HepG2 (cell line): Measurements from ENCODE around the gene COG8. TPM values are rescaled to one million over a fixed set of nuclear protein-coding genes. Genes with fewer than 3 reads are reported as not detected.
A peak's percentile ranks its signal among the peaks of the same experiment; 100 is the strongest.

Source experiments
- ATRX ChIP-seq: sonication (generic); formaldehyde crosslinking; IDR thresholded peaks from 2 replicates; pipeline ENCODE4 v1.4.0; 2020; ENCODE audit warnings: missing genetic modification reagents, borderline replicate concordance
- JARID2 ChIP-seq: sonication (generic); formaldehyde crosslinking; IDR thresholded peaks from 2 replicates; pipeline ENCODE4 v1.8.1; 2023; ENCODE audit warnings: missing genetic modification reagents, inconsistent platforms; ENCODE audit not compliant: insufficient replicate concordance
- MXI1 ChIP-seq: IDR thresholded peaks from 3 replicates; pipeline ENCODE4 v1.6.1; 2012; ENCODE audit warnings: low read depth, low read length, inconsistent platforms, borderline replicate concordance
- ONECUT2 ChIP-seq: sonication (generic); formaldehyde crosslinking; IDR thresholded peaks from 2 replicates; pipeline ENCODE4 v1.4.0; 2020; ENCODE audit warnings: missing genetic modification reagents
- SALL1 ChIP-seq: sonication (generic); formaldehyde crosslinking; IDR thresholded peaks from 2 replicates; pipeline ENCODE4 v1.8.0; 2022; ENCODE audit warnings: mild to moderate bottlenecking, missing genetic modification reagents
- SRSF1 ChIP-seq: fragments of 200-400 bp; formaldehyde crosslinking; optimal IDR thresholded peaks from 2 replicates; pipeline ENCODE3; 2017; ENCODE audit warnings: mild to moderate bottlenecking, low read depth, low read length, moderate library complexity
- TARDBP ChIP-seq: sonication (generic); formaldehyde crosslinking; IDR thresholded peaks from 2 replicates; pipeline ENCODE4 v1.8.0; 2022; ENCODE audit warnings: mild to moderate bottlenecking, missing genetic modification reagents
- ZFP36 ChIP-seq: fragments of 150-350 bp; IDR thresholded peaks from 2 replicates; pipeline ENCODE4 v1.6.1; 2018; ENCODE audit warnings: borderline replicate concordance, low read length, low read depth; ENCODE audit not compliant: partially characterized antibody
- ZNF720 ChIP-seq: sonication (generic); formaldehyde crosslinking; IDR thresholded peaks from 2 replicates; pipeline ENCODE4 v1.4.0; 2020; ENCODE audit warnings: missing genetic modification reagents
- polyA plus RNA-seq, 8 experiments: library from polyadenylated mRNA; depleted of rRNA in 3 of 8; stranded (reverse) in 7 of 8; unstranded in 1 of 8; fragments of >200 nt; fragmentation: Illumina TruSeq in 4 of 8; extraction: Trizol in 4 of 8; gene quantifications; 2 replicates each; pipeline versions ENCODE4 v1.2.1 to v1.2.3, GENCODE V29; 2011 to 2016; ENCODE audit warnings: low read depth in 4 of 8, missing spikeins in 1 of 8, mixed read lengths in 1 of 8; ENCODE audit not compliant: insufficient read depth in 1 of 8
- total RNA-seq, 5 experiments: library from RNA; depleted of rRNA; stranded (reverse); fragments of >200 nt; fragmentation: Illumina TruSeq; extraction: Trizol; gene quantifications; 2 replicates each; pipeline ENCODE4 v1.2.3, GENCODE V29; 2016; ENCODE audit warnings: low read depth in 1 of 5
- TF ChIP-seq, protein P1 (sequence below): IDR thresholded peaks from 2 replicates; pipeline ENCODE4 v1.6.1; 2012; ENCODE audit warnings: low read length, improper control_type of control experiment
- TF ChIP-seq, protein P2 (sequence below): sonication (generic); formaldehyde crosslinking; IDR thresholded peaks from 2 replicates; pipeline ENCODE4 v1.4.0; 2020; ENCODE audit warnings: mild to moderate bottlenecking, missing genetic modification reagents
- TF ChIP-seq, protein P3 (sequence below): sonication (generic); formaldehyde crosslinking; IDR thresholded peaks from 2 replicates; pipeline ENCODE4 v1.5.0; 2020; ENCODE audit warnings: missing genetic modification reagents
- TF ChIP-seq, protein P4 (sequence below): sonication (generic); formaldehyde crosslinking; IDR thresholded peaks from 2 replicates; pipeline ENCODE4 v1.4.0; 2020; ENCODE audit warnings: missing genetic modification reagents, mild to moderate bottlenecking, borderline replicate concordance
- TF ChIP-seq, protein P5 (sequence below): sonication (generic); formaldehyde crosslinking; IDR thresholded peaks from 2 replicates; pipeline ENCODE4 v1.4.0; 2020; ENCODE audit warnings: missing genetic modification reagents, borderline replicate concordance
- TF ChIP-seq, protein P6 (sequence below): IDR thresholded peaks from 2 replicates; pipeline ENCODE4 v1.6.1; 2016; ENCODE audit warnings: mild to moderate bottlenecking, missing biosample characterization, missing genetic modification reagents
- TF ChIP-seq, protein P7 (sequence below): sonication (generic); formaldehyde crosslinking; IDR thresholded peaks from 2 replicates; pipeline ENCODE4 v1.8.0; 2022; ENCODE audit warnings: mild to moderate bottlenecking, missing genetic modification reagents, moderate library complexity

The COG8 gene
- total and polyA plus RNA-seq, 2 of the 13 experiments (the other 11 are each of a cell fraction or from before 2014, with no cell fraction given): 45.5 to 52.1 TPM

DNA sequence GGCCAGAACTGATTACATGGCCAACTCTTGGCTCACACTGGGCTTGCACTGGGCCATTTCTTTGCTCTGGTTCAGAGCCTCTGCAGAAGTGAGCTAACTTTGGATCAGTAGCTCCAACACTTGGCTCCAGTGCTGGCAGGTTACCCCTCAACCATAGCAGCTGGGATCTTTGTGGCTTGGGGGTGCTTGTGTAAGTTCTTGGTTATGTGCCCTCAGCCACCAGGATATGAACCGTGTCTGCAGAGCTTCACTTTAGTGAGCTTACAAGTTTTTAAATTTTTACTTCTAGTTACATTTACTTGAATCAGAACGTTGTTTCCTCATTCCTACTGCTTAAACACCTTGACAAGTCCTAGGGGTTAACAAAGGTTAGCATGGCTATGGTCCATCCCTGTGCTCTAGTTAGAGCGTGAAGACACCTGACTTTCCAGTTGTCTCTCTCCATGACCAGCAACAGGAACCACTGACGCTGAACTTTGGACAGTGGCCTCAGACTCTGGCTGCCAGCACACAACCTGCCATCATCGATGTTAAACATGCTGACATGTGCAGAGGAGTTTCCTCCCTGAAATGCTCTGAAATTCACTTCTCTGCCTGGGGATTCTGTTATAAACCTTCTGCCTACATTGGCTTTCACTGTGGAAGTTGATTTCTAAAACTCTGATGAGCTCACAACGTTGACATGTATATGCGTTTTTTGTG, 13.0 kb downstream of the COG8 start (continued):
- no peak for TF ChIP-seq ZFP36
- peak; percentile 94 for TF ChIP-seq MXI1
- no peak for TF ChIP-seq JARID2 (CRISPR knock-in tag)
- TF ChIP-seq SALL1 (CRISPR knock-in tag): peak; percentile 88
- TF ChIP-seq, protein P1, sequence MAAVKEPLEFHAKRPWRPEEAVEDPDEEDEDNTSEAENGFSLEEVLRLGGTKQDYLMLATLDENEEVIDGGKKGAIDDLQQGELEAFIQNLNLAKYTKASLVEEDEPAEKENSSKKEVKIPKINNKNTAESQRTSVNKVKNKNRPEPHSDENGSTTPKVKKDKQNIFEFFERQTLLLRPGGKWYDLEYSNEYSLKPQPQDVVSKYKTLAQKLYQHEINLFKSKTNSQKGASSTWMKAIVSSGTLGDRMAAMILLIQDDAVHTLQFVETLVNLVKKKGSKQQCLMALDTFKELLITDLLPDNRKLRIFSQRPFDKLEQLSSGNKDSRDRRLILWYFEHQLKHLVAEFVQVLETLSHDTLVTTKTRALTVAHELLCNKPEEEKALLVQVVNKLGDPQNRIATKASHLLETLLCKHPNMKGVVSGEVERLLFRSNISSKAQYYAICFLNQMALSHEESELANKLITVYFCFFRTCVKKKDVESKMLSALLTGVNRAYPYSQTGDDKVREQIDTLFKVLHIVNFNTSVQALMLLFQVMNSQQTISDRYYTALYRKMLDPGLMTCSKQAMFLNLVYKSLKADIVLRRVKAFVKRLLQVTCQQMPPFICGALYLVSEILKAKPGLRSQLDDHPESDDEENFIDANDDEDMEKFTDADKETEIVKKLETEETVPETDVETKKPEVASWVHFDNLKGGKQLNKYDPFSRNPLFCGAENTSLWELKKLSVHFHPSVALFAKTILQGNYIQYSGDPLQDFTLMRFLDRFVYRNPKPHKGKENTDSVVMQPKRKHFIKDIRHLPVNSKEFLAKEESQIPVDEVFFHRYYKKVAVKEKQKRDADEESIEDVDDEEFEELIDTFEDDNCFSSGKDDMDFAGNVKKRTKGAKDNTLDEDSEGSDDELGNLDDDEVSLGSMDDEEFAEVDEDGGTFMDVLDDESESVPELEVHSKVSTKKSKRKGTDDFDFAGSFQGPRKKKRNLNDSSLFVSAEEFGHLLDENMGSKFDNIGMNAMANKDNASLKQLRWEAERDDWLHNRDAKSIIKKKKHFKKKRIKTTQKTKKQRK: no peak
- TF ChIP-seq, protein P2, sequence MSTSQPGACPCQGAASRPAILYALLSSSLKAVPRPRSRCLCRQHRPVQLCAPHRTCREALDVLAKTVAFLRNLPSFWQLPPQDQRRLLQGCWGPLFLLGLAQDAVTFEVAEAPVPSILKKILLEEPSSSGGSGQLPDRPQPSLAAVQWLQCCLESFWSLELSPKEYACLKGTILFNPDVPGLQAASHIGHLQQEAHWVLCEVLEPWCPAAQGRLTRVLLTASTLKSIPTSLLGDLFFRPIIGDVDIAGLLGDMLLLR (CRISPR knock-in tag): no peak
- TF ChIP-seq TARDBP (CRISPR knock-in tag): peak; percentile 33; the same call in 1 of the 2 replicates
- TF ChIP-seq, protein P3, sequence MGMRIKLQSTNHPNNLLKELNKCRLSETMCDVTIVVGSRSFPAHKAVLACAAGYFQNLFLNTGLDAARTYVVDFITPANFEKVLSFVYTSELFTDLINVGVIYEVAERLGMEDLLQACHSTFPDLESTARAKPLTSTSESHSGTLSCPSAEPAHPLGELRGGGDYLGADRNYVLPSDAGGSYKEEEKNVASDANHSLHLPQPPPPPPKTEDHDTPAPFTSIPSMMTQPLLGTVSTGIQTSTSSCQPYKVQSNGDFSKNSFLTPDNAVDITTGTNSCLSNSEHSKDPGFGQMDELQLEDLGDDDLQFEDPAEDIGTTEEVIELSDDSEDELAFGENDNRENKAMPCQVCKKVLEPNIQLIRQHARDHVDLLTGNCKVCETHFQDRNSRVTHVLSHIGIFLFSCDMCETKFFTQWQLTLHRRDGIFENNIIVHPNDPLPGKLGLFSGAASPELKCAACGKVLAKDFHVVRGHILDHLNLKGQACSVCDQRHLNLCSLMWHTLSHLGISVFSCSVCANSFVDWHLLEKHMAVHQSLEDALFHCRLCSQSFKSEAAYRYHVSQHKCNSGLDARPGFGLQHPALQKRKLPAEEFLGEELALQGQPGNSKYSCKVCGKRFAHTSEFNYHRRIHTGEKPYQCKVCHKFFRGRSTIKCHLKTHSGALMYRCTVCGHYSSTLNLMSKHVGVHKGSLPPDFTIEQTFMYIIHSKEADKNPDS (CRISPR knock-in tag): no peak
- TF ChIP-seq, protein P4, sequence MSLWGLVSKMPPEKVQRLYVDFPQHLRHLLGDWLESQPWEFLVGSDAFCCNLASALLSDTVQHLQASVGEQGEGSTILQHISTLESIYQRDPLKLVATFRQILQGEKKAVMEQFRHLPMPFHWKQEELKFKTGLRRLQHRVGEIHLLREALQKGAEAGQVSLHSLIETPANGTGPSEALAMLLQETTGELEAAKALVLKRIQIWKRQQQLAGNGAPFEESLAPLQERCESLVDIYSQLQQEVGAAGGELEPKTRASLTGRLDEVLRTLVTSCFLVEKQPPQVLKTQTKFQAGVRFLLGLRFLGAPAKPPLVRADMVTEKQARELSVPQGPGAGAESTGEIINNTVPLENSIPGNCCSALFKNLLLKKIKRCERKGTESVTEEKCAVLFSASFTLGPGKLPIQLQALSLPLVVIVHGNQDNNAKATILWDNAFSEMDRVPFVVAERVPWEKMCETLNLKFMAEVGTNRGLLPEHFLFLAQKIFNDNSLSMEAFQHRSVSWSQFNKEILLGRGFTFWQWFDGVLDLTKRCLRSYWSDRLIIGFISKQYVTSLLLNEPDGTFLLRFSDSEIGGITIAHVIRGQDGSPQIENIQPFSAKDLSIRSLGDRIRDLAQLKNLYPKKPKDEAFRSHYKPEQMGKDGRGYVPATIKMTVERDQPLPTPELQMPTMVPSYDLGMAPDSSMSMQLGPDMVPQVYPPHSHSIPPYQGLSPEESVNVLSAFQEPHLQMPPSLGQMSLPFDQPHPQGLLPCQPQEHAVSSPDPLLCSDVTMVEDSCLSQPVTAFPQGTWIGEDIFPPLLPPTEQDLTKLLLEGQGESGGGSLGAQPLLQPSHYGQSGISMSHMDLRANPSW (CRISPR knock-in tag): no peak; the same call in 1 of the 2 replicates
- TF ChIP-seq, protein P5, sequence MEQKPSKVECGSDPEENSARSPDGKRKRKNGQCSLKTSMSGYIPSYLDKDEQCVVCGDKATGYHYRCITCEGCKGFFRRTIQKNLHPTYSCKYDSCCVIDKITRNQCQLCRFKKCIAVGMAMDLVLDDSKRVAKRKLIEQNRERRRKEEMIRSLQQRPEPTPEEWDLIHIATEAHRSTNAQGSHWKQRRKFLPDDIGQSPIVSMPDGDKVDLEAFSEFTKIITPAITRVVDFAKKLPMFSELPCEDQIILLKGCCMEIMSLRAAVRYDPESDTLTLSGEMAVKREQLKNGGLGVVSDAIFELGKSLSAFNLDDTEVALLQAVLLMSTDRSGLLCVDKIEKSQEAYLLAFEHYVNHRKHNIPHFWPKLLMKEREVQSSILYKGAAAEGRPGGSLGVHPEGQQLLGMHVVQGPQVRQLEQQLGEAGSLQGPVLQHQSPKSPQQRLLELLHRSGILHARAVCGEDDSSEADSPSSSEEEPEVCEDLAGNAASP (CRISPR knock-in tag): peak; percentile 64
- TF ChIP-seq ATRX: no peak
- no peak for TF ChIP-seq ZNF720 (CRISPR knock-in tag)
- TF ChIP-seq SRSF1: no peak
- TF ChIP-seq, protein P6, sequence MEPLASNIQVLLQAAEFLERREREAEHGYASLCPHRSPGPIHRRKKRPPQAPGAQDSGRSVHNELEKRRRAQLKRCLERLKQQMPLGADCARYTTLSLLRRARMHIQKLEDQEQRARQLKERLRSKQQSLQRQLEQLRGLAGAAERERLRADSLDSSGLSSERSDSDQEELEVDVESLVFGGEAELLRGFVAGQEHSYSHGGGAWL (CRISPR knock-in tag): no peak
- no peak for TF ChIP-seq ONECUT2
- TF ChIP-seq, protein P7, sequence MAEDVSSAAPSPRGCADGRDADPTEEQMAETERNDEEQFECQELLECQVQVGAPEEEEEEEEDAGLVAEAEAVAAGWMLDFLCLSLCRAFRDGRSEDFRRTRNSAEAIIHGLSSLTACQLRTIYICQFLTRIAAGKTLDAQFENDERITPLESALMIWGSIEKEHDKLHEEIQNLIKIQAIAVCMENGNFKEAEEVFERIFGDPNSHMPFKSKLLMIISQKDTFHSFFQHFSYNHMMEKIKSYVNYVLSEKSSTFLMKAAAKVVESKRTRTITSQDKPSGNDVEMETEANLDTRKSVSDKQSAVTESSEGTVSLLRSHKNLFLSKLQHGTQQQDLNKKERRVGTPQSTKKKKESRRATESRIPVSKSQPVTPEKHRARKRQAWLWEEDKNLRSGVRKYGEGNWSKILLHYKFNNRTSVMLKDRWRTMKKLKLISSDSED (CRISPR knock-in tag): no peak
